GM21619 (cell line): ENCODE measurements around the gene PLEKHO1.

Source experiments
- ATAC-seq: cut with Tn5 transposase; IDR thresholded peaks from one replicate; pipeline ENCODE4 v1.9.1; 2021; ENCODE audit not compliant: unreplicated experiment

PLEKHO1 gene

DNA sequence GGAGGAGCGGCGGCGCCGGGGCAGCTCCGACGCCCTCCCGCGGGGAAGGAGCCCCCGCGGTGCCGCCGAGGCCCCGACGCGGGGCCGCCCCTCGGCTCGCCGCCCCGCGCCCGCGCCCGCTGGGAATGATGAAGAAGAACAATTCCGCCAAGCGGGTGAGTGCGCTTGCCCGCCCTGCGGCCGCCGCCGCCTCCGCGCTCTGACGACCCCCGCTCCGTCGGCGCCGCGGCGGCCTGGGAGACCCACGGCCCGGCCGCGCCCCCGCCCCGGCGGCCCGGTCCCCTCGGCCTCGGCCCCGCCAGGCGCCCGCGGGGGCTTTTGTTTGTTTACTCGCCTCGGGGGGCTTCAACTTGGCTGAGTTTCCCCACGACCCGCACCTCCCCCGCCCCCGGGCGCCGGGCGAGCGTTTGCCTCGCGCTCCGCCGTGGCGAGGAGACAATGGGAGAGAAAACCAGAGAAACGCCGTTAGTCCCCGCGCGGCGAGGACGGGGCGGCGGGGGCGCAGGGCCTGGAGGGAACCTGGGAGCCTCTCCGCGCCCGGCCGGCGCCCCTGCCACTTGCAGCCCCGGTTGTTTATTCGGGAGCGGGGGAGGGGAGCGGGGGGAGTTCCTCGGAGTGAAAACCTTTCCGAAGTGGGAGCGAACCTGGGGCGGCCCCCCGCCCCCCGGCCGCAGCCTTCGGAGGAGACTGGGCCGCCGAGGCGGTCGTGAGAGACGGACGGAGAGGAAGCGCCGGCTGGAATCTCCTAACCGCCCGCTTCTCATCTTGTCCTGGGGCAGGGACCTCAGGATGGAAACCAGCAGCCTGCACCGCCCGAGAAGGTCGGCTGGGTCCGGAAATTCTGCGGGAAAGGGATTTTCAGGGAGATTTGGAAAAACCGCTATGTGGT, 661 bp downstream of the PLEKHO1 start:
- peak; percentile 33 for ATAC-seq

DNA sequence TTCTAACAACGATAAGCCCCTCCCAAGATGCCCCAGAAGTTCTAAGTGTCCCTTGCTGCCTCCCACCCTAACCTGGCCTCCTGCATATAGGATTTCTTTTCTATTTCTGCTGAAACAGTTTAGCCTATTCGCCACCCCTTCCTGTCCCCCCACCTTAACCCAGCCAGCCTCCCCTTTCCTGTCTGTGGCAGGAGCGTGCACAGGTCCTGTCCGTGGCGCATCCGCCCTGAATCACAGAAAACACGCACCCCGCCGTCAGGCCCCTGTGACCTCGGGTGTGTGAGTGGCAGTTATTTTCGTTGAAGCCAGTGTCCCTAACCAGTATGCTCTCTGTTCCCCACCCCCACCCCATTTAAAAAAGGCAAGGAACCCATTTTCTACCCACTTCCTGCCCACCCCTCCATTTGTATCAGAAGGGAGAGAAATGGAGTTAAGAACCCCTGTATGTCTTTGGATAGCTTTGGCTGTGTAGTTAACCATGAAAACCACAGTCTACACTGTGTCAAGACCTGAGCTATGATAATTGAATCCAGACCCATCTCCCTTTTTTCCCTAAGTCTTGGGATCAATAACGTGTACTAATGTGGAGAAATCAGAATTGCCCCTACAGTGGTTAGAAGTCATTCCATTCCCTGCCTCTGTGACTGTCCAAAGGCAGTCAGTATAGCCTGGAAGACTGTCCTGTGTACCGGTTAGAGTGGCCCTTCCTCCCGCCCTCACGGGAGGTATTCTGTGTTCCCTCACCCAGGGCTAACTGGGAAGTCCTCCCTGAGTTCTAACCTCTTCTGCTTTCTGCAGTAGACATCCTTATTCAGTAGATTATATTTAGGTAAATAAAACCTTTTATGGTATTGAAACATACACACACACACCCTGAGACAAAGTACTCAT, 1.8 kb downstream of the PLEKHO1 start:
- no peak for ATAC-seq

DNA sequence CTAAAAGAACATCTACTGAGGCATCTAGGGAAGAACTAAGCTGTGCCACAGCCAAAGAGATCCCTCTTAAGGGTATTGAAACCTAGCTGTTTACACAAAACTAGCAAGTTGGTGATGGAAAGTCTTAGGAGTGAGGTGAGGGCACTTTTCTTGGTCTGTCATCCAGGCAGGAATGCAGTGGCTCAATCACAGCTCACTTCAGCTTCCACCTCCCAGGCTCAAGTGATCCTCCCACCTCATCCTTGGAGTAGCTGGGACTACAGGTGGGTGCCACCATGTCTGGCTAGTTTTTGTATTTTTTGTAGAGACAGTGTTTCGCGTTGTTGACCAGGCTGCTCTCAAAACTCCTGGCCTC, 2.4 kb downstream of the PLEKHO1 start:
- ATAC-seq, result no peak

DNA sequence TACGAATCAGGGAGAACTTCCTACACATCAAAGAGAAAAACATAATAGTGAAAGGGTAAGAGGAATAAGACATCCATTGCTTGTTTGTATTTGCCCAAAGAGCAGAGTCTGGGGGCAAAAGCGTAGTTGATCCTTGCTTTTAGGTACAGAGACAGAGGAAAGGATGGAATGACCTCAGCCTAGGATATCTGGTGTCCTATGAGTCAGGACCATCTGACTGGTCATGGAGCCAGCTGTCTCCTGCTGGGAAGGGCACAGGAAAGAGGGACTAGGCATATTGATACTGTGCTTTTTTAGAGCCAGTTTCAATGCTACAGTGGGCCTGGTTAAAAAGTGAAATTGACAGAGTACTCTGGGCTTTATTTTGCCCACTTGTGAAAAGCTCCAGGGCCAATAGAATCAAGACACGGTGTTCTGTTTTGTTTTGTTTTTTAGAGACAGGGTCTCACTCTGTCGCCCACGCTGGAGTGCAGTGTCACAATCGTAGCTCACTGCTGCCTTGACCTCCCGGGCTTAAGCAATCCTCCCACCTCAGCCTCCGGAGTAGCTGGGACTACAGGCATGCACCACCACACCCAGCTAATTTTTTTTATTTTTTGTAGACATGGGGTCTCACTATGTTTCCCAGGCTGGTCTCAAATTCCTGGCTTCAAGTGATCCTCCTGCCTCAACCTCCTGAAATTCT, 3.2 kb downstream of the PLEKHO1 start:
- no peak for ATAC-seq

DNA sequence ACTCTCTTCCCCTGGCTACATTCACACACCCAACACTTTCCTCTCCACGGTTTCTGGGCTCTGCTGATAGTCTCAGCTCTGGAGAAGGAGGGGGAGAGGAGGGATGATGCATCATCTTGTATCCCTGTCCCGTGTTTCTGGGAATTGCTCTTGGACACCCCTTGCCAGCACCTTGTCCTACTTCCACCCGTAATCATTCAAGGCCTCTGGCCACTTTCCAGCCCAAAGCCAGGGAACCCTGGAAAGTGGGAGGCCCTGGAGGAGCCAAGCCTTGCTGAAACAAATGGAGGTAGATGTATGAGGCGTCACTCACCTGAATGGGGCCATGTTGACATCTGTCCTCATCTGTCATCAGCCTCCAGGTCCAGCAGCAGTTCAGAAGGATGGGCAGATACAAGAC, 4.4 kb downstream of the PLEKHO1 start:
- no peak for ATAC-seq

DNA sequence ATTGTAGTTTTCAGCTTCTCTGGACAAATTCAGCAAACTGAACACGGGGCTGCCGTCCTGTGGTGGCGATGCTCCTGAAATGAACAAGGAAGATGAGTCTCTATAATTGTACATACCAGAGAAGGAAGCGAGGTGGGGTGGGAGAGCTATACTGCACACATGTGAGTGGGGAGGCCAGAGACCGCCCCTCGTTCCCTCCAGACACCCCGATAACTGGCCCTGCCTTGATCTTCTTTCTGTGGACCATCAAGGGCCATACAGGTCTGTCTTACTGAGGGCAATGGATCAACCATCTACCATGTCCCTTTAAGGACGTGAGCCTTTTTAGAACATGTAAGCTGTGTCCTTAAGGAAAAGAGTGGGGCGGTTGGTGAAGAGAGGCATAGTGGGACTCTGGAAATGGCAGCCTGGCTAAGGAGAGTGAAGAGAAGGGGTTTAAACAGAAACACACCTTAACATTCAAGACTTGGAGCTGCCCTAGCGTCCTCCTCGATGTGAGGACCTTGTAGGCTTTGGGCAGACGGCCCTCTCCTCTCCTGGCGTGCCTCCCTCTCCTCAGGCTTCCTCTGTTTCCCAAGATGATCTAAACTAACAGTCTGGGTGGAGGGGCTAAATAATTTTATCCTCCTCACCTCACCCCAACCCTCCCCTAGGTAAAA, 5.8 kb downstream of the PLEKHO1 start:
- no peak for ATAC-seq

DNA sequence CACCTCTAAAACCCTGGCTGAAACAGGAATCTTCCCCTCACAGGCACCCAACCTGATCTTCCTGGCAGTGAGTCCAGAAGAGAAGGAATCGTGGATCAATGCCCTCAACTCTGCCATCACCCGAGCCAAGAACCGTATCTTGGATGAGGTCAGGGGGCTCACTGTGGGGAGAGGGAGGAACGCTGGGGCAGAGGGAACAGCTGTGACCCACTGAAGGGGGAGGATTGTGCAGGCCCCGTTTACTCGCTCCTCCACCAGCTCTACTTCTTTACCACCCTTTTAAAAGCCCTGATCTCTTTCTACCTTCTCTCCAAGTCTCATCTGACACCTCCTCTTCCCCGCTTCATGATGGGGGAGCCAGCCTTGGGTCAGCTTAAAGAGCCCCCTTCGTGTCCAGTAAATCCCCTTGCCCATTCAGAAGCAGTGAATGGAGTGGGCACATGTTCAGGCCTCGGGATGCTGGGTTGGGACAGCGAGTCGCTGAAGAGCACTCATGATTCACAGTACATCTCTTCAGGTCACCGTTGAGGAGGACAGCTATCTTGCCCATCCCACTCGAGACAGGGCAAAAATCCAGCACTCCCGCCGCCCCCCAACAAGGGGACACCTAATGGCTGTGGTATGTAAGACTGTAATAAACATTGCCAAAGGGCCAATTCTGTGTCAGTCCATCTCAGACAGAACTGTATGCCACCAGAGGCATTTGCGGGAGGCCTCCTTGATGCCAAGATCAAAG, 7.3 kb downstream of the PLEKHO1 start:
- ATAC-seq, result no peak

DNA sequence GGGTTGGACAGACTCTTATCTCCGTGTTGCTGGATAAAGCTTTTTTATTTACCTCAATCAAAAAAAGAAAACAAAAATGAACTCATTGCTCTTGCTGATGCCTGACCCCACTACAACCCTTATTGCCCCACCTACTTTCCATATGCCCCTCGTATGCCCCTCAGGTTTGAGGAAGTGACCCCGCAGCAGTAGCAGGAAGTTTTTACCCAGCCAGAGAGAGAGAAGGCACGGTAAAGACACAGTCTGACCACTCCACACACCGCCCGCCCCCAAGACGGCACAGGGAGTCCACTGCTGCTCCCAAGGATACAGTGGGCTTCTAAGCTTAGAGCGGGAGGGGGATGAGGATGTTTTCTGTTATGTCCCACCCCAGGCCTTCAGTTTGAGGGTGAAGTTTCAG, 9.8 kb downstream of the PLEKHO1 start:
- no peak for ATAC-seq

DNA sequence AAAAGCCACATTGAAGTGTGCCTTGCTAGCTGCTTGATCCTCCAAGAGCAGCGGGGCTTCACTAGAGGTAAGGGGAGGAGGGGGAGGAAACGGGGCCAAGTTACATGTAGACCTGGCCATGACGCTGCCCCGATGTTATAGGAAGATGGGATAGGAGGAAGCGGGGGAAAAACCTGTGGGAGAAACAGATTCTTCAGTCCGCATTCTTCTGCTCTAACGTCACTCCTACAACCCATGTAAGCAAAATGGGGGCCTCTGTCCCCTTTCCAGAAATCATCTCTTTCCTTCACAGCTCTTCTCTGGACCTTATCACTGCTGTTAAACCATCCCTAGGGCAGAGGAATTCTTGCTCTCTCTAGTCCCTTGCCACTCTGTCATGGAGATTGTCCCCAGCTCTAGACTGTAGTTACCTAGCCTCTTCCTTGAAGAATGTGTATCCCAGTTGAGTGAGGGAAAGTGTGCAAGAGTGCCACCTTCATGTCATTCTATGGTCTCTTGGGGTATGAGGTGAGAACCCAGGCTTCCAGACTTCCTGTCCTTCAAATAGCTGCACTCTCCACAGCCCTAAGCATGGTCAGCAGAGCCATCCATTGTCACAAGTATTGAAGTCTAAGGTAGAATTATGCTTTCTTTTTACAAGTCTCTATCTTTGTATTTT, 11.4 kb downstream of the PLEKHO1 start:
- no peak for ATAC-seq

DNA sequence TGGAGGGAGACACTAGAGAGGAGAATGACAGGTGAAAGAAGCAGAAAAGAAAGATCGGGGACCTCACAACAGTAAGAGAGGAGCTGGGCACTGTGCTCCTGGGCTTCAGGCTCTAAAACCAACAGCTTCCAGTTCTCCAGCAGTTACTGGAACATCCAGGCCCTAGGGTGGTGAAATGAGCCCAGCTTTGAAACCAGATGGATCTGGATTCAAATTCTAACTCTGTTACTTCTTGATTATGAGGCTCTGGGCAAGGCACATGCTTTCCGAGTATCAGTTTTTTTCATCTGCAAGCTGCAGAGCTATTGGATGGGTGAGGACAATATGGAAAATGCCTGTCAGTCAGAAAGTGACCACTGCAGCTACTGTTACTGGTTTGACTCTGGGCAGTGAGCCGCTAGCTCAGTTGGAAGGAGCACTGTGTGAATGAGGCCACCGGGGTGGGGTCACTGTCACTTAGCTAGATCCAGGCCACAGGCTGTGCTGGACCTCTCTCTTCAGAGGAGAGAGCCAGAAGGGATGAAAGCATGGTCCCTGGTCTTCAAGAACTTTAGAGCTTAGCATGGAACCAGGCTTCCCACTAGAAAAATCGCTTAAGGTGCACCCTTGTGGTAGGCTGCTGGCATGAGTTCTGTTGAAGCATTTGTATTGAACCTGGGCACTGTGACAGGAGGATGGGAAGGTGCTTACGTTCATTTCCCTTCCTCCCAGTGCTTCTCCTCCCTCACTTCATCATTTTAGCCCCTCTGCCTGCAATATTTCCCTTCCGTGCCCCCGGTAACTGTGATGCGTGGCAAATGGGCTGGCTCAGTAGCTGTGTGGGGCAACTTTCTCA, 12.2 kb downstream of the PLEKHO1 start:
- no peak for ATAC-seq

DNA sequence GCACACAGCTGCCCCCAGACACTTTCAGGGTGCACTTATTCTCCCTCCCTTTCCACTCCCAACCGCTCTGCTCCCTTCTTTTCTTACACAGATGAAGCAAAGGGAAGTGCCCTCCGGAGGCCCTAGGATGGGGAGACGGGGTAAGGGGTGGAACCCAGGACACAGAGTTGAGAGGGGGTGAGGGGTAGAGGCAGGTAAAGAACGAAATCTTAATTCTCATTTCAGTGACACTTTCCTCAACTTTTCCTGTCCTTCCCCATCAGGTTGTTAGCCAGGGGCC, 12.8 kb downstream of the PLEKHO1 start:
- no peak for ATAC-seq

DNA sequence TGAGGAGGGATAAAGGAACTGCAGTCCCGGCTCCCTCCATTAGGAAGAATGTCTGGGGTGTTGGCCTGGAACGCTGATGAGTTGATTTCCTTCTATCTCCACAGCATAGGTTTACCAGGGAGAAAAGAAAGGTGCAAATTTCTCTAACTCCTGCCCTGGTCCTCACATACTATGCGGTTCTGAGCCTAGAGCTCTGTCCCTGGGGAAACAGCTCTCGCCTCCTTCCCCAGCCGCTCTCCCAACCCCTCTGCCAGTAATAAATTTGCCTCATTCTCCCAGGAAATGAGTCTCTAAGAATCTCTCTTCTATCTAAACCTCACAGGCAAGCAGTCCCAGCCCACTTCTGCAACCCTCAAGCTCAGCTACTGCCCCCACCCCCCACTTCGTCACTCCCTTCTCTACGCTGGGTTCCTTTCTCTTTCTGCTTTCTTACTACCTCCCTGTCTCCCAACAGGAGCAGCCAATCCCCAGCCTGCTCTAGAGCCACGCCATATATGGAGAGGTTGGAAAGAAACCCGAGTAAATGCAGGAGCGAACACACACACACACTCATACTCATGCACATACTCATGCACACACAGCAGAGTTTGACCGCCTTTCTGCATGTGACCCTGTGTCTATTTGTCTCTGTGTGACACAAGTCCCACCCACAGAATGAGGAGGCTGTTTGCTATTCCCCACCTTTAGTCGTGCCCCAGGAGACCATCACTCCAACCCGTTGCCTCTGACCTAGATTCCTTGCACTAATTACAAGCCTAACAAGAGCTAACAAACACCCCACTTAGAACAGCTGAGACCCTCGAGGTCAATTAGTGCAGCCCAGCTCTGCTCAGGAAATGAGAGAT, 13.4 kb downstream of the PLEKHO1 start:
- ATAC-seq, result no peak

DNA sequence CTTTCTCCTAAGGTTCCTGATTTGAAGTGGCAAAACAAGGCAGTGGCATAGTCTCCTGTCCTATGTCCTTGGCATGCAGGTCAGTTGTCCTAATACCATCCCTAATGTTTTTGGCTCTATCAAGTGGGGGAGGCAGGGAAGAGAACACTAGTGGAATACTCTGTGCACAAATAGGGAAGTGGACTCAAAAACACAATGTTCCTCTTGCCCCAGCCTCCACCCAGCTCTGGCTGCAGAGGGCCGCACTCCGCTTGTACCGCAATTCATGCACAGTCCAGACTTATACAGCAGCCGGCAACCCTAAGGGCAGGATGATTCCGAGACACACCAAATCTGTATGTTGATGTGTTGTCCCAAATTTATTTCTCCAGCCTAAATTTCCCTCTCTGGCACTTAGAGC, 14.5 kb downstream of the PLEKHO1 start:
- ATAC-seq, result no peak

DNA sequence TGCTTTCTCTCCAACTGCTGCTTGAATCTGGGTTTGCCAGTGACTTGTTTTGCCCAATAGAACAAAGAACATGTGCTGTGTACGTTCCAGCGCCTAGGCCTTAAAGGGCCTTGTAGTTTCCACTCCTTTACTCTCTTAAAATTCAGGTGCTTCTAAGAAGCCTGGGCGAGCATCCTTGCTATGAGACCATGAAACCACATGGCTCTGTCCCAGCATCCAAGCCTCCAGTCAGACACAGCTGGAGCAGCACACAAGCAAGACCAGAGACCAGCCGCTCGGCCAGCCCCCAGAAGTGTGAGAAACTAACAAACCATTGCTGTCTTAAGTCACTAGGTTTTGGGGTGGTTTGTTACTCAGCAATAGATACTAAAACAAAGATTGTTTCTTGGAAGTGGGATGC, 15.1 kb downstream of the PLEKHO1 start:
- no peak for ATAC-seq

DNA sequence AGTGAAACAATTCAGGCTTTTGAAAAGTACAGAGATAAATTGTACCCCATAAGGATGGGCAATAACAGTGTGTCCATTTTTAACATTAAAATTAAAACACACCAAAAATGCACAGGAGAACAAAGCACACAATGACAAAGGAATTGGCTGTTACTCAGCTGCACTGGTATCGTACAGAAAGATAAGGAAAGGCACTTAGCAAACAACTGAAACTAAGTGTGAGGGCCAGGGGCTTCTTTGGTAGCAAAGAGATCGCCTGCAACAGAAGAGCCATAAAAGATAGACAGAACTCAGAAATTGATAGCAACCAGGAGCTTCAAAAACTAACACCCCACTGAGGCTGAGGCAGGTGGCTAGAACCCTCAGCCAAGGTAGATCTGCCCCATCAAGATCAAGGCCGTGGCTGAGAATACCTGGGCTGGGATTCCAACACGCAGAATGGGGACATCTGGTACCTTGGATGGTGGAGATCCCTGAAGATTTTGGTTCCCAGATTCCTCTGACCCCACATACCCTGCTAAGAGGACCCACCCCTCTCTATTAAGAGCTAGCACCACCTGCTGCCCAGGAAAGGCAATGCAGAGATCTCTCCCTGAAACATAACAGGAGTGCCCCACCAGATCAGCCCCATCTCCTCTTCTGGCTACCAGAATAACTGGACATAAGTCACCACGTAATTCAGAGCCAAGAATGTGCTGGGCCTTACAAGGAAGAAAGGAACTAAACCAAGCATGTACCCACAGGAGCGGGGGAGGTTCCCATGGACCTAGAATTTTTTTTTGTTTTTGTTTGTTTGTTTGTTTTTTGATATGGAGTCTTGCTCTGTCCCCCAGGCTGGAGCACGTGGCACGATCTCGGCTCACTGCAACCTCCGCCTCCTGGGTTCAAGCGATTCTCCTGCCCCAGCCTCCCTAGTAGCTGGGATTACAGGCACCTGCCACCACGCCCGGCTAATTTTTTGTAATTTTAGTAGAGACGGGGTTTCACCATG, 16.2 kb downstream of the PLEKHO1 start:
- no peak for ATAC-seq

DNA sequence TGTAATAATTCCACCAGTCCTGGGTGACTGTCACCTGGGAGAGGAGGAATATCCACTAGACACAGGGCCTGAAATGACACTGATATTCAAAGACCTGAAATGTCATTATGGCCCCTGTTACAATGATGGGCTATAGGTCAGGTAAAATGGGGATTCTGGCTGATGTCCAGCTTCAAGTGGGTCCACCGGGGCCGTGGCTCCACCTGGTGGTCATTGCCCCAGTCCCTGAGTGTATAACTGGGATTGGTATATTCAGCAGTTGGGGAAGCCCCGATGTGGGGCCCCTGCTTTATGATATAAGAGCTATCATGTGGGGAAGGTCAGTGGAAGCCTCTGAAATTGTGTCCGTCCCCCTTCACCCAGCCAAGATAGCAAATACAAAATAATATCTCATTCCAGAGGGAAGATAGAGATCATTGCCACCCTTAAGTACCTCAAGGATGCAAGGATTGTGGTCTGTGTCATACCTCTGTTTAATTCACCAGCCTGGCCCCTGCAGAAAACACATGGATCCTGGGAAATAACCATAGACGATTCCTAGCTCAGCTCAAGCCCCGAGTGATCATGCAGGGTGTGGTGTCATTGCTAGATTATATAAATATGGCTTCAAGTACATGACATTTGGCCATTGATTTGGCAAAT, 19.4 kb downstream of the PLEKHO1 start:
- ATAC-seq, result no peak

DNA sequence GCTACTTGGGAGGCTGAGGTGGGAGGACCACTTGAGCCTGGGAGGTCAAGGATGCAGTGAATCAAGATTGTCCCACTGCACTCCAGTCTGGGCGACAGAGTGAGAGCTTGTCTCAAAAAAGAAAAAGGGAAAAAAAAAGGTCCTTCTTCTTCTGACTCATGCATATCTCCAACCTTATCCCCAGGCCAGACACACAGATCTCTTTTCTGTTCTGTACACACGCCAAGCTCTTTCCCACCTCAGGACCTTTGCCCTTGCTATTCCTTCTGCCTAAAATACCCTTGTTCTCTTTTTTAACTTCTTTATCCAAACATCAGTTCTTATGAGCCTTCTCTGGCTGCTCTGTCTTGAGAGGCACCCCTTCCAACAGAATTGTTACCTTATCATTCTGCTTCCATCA, 22.1 kb downstream of the PLEKHO1 start:
- no peak for ATAC-seq
